ENCODE data around the gene DTYMK. TPM values are rescaled to one million over a fixed set of nuclear protein-coding genes. Genes with fewer than 3 reads are reported as not detected.

The DTYMK gene
- total and polyA plus RNA-seq, 2 donors (not counting 1 experiment from before 2014, with no cell fraction given), result 19.5 to 26.3 TPM

DNA sequence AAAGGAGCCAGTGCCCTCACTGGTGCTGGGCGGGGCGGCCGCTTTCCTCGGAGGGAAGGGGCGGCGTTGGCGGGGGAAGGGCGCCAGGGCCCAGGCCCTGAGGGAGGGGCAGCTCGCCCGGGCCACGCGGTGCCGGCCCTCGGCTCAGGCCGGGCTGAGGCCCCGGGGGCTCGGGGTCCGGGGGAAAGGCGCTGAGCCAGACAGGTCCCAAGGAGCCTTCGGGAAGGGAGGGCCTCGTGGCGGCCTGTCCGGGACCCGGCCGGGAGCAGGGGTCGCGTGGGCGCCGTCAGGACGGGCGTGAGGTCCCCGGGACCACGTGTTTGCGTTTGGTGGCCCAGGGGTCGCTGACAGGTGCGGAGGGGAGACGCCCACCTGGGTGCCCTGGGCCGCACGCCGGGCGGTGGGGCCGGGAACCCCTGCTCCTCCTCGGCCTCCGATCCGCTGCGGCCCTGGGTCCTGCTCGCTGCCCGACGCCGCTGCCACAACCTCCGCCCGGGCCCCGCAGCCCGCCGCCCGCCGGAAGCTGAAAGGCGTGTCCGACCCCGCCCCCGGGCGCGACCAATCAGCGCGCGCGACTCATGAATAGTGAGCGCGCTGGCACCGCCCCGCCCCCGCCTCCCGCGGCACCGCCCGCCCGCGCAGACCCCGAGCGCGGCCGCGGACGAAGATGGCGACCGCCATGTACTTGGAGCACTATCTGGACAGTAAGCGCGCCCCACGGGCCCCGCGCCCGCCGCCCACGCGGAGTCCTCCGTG lies 15.0 kb upstream of the DTYMK start, which contains the start of gene ING5:
Gene ING5 (plus strand): TSS at position 641 of the 756 bp plus-strand sequence. CDS start 27 bp downstream, at position 668.
- intact Hi-C loops (cut with micrococcal nuclease), result loop anchor here (1.0 to 5.0 kb wide), 5 partner anchors 15 to 869 kb away; partner anchors contain the start of genes ATG4B, D2HGDH, DTYMK and THAP4
- ChIA-PET CTCF (interaction anchor here (0.6 to 3.7 kb wide), 10 partner anchors 13 to 387 kb away, joined by 3 to 41 read pairs (median 4); partner anchors contain the start of genes ATG4B, D2HGDH, DTYMK and HDLBP), POLR2A (interaction anchor here (0.5 to 3.5 kb wide), 7 partner anchors 13 to 386 kb away, joined by 3 to 30 read pairs (median 12); partner anchors contain the start of genes ATG4B, D2HGDH, DTYMK and HDLBP)
- Mint-ChIP-seq H3K27me3 (no peaks in the 10 kb centered on the region), H3K4me3 (peak within 1 kb of the TSS; percentile 94), H3K4me1 (peaks cover 20% of the 10 kb centered on the region), H3K9me3 (ENCODE audit: insufficient read depth) (no peaks in the 10 kb centered on the region), H3K27ac (peak within 1 kb of the TSS; percentile 96)
- Histone ChIP-seq H3K9ac (ENCODE audit: low read length) (peak within 1 kb of the TSS; percentile 84), H2AFZ (ENCODE audit: insufficient read depth, low read depth, low read length, poor library complexity, severe bottlenecking) (peak within 1 kb of the TSS; percentile 82), H3K4me1 (ENCODE audit: control insufficient read depth in 2 of 2, insufficient read depth in 2 of 2, low read length in 2 of 2) (peaks cover 14 to 21% of the 10 kb centered on the region in 2 donors), H3K4me3 (ENCODE audit: control extremely low read depth in 1 of 5, extremely low read depth in 1 of 5, insufficient read depth in 1 of 5, low read depth in 2 of 5, low read length in 4 of 5) (peak within 1 kb of the TSS; percentile 15 to 80 (median 74)), H4K20me1 (ENCODE audit: control insufficient read depth, insufficient read depth, low read length, poor library complexity, severe bottlenecking) (peaks cover 18% of the 10 kb centered on the region), H3K79me2 (ENCODE audit: control insufficient read depth, insufficient read depth, low read length) (peaks cover 33% of the 10 kb centered on the region), H3K27ac (ENCODE audit: low read length in 2 of 2) (peak within 1 kb of the TSS; percentile 87 to 89), H3K4me2 (replicated peaks; ENCODE audit: low read depth, low read length, poor library complexity, severe bottlenecking) (peak within 1 kb of the TSS; percentile 99), H3K9me3 (ENCODE audit: control extremely low read depth in 1 of 3, control insufficient read depth in 2 of 3, insufficient read depth in 1 of 3, low read length in 2 of 3) (peaks cover 0 to 12% (median 2%) of the 10 kb centered on the region in 3 donors), H3K27me3 (replicated peaks in 1 of 4; ENCODE audit: control extremely low read depth in 1 of 4, control insufficient read depth in 3 of 4, insufficient read depth in 4 of 4, low read length in 3 of 4) (no peaks in the 10 kb centered on the region), H3K36me3 (replicated peaks in 1 of 2; ENCODE audit: control extremely low read depth in 1 of 2, control insufficient read depth in 1 of 2, extremely low read depth in 1 of 2, insufficient read depth in 2 of 2, low read length in 1 of 2) (peaks cover 0 to 10% of the 10 kb centered on the region in 2 experiments)
- ATAC-seq (ENCODE audit: low read depth) (peak; percentile 63), DNase-seq (peak; percentile 97)
- WGBS (ENCODE audit: insufficient coverage), result under 1% methylated on average over 96 of the region's 96 CpGs
- TF ChIP-seq, protein P1, sequence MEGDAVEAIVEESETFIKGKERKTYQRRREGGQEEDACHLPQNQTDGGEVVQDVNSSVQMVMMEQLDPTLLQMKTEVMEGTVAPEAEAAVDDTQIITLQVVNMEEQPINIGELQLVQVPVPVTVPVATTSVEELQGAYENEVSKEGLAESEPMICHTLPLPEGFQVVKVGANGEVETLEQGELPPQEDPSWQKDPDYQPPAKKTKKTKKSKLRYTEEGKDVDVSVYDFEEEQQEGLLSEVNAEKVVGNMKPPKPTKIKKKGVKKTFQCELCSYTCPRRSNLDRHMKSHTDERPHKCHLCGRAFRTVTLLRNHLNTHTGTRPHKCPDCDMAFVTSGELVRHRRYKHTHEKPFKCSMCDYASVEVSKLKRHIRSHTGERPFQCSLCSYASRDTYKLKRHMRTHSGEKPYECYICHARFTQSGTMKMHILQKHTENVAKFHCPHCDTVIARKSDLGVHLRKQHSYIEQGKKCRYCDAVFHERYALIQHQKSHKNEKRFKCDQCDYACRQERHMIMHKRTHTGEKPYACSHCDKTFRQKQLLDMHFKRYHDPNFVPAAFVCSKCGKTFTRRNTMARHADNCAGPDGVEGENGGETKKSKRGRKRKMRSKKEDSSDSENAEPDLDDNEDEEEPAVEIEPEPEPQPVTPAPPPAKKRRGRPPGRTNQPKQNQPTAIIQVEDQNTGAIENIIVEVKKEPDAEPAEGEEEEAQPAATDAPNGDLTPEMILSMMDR (IDR thresholded peaks at IDR 0.05), result peak; percentile 19
- TF ChIP-seq EZH2 (IDR thresholded peaks at IDR 0.05; ENCODE audit: borderline replicate concordance, insufficient read depth, low read depth, low read length, poor library complexity, severe bottlenecking), result no peak
